ENCODE results near the gene EIF3I. TPM values are rescaled to one million over a fixed set of nuclear protein-coding genes. Genes with fewer than 3 reads are reported as not detected.

The EIF3I gene
- total and polyA plus RNA-seq, 2 experiments from 2014 or later: 259 to 286 TPM

DNA sequence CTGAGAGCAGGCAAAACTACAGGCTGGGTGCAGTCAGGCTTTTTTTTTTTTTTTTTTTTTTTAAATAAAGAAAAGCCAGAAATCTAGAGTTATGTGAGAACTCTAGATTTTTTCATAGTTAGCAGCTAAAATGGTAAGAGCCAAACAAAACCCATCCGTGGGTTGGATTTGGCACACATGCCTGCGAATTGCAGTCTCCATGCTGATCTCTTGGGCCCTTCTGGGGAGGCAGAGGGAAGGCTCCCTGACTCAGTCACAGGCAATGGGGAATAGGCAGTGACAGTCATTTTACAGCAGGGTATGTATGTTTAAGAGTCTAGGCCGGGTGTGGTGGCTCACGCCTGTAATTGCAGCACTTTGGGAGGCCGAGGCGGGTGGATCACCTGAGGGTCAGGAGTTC, 40.1 kb upstream of the EIF3I start:
- peak overlapping the region; percentile 92 for H3K4me3 ChIP-seq
- peaks cover 70% of the 10 kb centered on the region for H3K79me2 ChIP-seq (ENCODE audit: insufficient read depth)
- WGBS, 2 experiments (ENCODE audit: low coverage in 1 of 2, low lambda C conversion rate in 2 of 2, missing lambda C conversion rate in 2 of 2): 67 to 82% methylated on average over 3 to 6 of the region's 6 CpGs
- in situ Hi-C loops (cut with MboI): no loop called here
- peaks cover 40% of the 10 kb centered on the region for H3F3A ChIP-seq (ENCODE audit: insufficient read depth)
- peak overlapping the region; percentile 99 for H3K9ac ChIP-seq
- H3K4me2 ChIP-seq (ENCODE audit: unreplicated experiment): peak overlapping the region; percentile 99
- peak; percentile 54 for DNase-seq
- H2AFZ ChIP-seq: no peak overlapping the region
- H3K27me3 ChIP-seq (replicated peaks; ENCODE audit: insufficient read depth): no peaks in the 10 kb centered on the region
- no peaks in the 10 kb centered on the region for H3K9me3 ChIP-seq (ENCODE audit: low read depth)
- peaks cover 5% of the 10 kb centered on the region; the same call in 1 of the 2 replicates for H4K20me1 ChIP-seq (ENCODE audit: insufficient read depth)
- H3K9me2 ChIP-seq (ENCODE audit: insufficient read depth): no peaks in the 10 kb centered on the region
- H3K27ac ChIP-seq: peak overlapping the region; percentile 99; the same call in 1 of the 2 replicates
- TF ChIP-seq EZH2phosphoT487 (IDR thresholded peaks at IDR 0.05; ENCODE audit: insufficient read depth, low read depth) (no peak), EZH2 (IDR thresholded peaks at IDR 0.05; ENCODE audit: insufficient read depth, poor library complexity, severe bottlenecking) (no peak)
- H3K4me1 ChIP-seq (ENCODE audit: insufficient read depth): peaks cover 39% of the 10 kb centered on the region
- peaks cover 30% of the 10 kb centered on the region for H3K36me3 ChIP-seq (ENCODE audit: low read depth)

DNA sequence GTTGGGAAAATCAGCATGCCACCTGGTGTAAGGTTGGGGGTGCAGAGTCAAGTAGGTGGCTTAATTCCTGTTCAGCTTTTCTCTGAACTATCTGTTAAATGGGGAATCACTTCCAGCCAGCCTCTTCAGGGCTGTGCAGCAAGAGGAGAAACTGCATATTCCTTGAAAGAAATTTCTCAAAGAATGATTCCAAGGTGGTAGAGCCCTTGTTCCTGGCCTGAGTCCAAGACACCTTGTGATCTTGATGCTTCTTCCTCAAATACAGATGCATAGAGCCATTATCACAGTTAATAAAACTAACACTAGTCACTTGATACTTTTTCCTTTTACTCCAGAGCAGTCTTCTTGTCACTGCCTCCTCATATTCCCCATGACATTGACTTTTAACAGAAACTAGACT, 37.6 kb upstream of the EIF3I start:
- Histone ChIP-seq H2AFZ (no peak overlapping the region), H3K27me3 (replicated peaks; ENCODE audit: insufficient read depth) (no peaks in the 10 kb centered on the region), H3K4me2 (ENCODE audit: unreplicated experiment) (peak overlapping the region; percentile 8), H4K20me1 (ENCODE audit: insufficient read depth) (peaks cover 5% of the 10 kb centered on the region; the same call in 1 of the 2 replicates), H3K9ac (no peak overlapping the region), H3F3A (ENCODE audit: insufficient read depth) (peaks cover 24% of the 10 kb centered on the region), H3K9me3 (ENCODE audit: low read depth) (no peaks in the 10 kb centered on the region), H3K27ac (no peak overlapping the region), H3K4me1 (ENCODE audit: insufficient read depth) (peaks cover 33% of the 10 kb centered on the region), H3K4me3 (no peak overlapping the region), H3K36me3 (ENCODE audit: low read depth) (peaks cover 55% of the 10 kb centered on the region), H3K79me2 (ENCODE audit: insufficient read depth) (peaks cover 95% of the 10 kb centered on the region), H3K9me2 (ENCODE audit: insufficient read depth) (no peaks in the 10 kb centered on the region)
- DNase-seq: no peak
- no peak for TF ChIP-seq EZH2 (IDR thresholded peaks at IDR 0.05; ENCODE audit: insufficient read depth, poor library complexity, severe bottlenecking)
- no peak for TF ChIP-seq EZH2phosphoT487 (IDR thresholded peaks at IDR 0.05; ENCODE audit: insufficient read depth, low read depth)
- in situ Hi-C loops (cut with MboI): no loop called here

- 100% methylated on average over 2 of the region's 2 CpGs for WGBS, 2 experiments (ENCODE audit: low coverage in 1 of 2, low lambda C conversion rate in 2 of 2, missing lambda C conversion rate in 2 of 2)
- no peaks in the 10 kb centered on the region for H3K9me3 ChIP-seq (ENCODE audit: low read depth)
- in situ Hi-C loops (cut with MboI): no loop called here
- H3K4me3 ChIP-seq: 0 out of 2 replicates have a peak overlapping the region, but pooled peaks have one; percentile 19
- H3K9me2 ChIP-seq (ENCODE audit: insufficient read depth): no peaks in the 10 kb centered on the region
- no peak overlapping the region for H3K9ac ChIP-seq
- TF ChIP-seq EZH2phosphoT487 (IDR thresholded peaks at IDR 0.05; ENCODE audit: insufficient read depth, low read depth) (no peak), EZH2 (IDR thresholded peaks at IDR 0.05; ENCODE audit: insufficient read depth, poor library complexity, severe bottlenecking) (no peak)
- H4K20me1 ChIP-seq (ENCODE audit: insufficient read depth): peaks cover 5% of the 10 kb centered on the region; the same call in 1 of the 2 replicates
- H3K27ac ChIP-seq: no peak overlapping the region
- no peaks in the 10 kb centered on the region for H3K27me3 ChIP-seq (replicated peaks; ENCODE audit: insufficient read depth)
- H3K4me1 ChIP-seq (ENCODE audit: insufficient read depth): peaks cover 33% of the 10 kb centered on the region
- peak overlapping the region; percentile 29 for H3K4me2 ChIP-seq (ENCODE audit: unreplicated experiment)
- peaks cover 91% of the 10 kb centered on the region for H3K79me2 ChIP-seq (ENCODE audit: insufficient read depth)
- H3K36me3 ChIP-seq (ENCODE audit: low read depth): peaks cover 68% of the 10 kb centered on the region
- H2AFZ ChIP-seq: no peak overlapping the region
- DNase-seq: no peak
- H3F3A ChIP-seq (ENCODE audit: insufficient read depth): peaks cover 14% of the 10 kb centered on the region
These were observed 36.1 kb upstream of the EIF3I start for GRCh38 chr1:32186077-32186476.

- no peak overlapping the region for H3K9ac ChIP-seq
- no peak overlapping the region for H3K4me2 ChIP-seq (ENCODE audit: unreplicated experiment)
- peaks cover 87% of the 10 kb centered on the region for H3K79me2 ChIP-seq (ENCODE audit: insufficient read depth)
- TF ChIP-seq EZH2 (IDR thresholded peaks at IDR 0.05; ENCODE audit: insufficient read depth, poor library complexity, severe bottlenecking): no peak
- TF ChIP-seq EZH2phosphoT487 (IDR thresholded peaks at IDR 0.05; ENCODE audit: insufficient read depth, low read depth): no peak
- H3F3A ChIP-seq (ENCODE audit: insufficient read depth): peaks cover 10% of the 10 kb centered on the region
- no peak overlapping the region for H3K27ac ChIP-seq
- peaks cover 33% of the 10 kb centered on the region for H3K4me1 ChIP-seq (ENCODE audit: insufficient read depth)
- no peaks in the 10 kb centered on the region for H3K9me3 ChIP-seq (ENCODE audit: low read depth)
- in situ Hi-C loops (cut with MboI): no loop called here
- peaks cover 5% of the 10 kb centered on the region; the same call in 1 of the 2 replicates for H4K20me1 ChIP-seq (ENCODE audit: insufficient read depth)
- no peaks in the 10 kb centered on the region for H3K9me2 ChIP-seq (ENCODE audit: insufficient read depth)
- H3K27me3 ChIP-seq (replicated peaks; ENCODE audit: insufficient read depth): no peaks in the 10 kb centered on the region
- DNase-seq: no peak
- no peak overlapping the region for H2AFZ ChIP-seq
- H3K36me3 ChIP-seq (ENCODE audit: low read depth): peaks cover 72% of the 10 kb centered on the region
- WGBS, 2 experiments (ENCODE audit: low coverage in 1 of 2, low lambda C conversion rate in 2 of 2, missing lambda C conversion rate in 2 of 2): 57 to 66% methylated on average over 2 of the region's 2 CpGs
- 0 out of 2 replicates have a peak overlapping the region, but pooled peaks have one; percentile 19 for H3K4me3 ChIP-seq
These were observed 35.7 kb upstream of the EIF3I start for GRCh38 chr1:32186491-32186890.

All from GM23248 (cell line).